Measurements from ENCODE around the gene SCEL. TPM values are rescaled to one million over a fixed set of nuclear protein-coding genes. Genes with fewer than 3 reads are reported as not detected.
"Not testable (repeated sequence)": the region's sequence is repeated elsewhere in the genome, so short reads cannot be mapped to it uniquely, and the experiment has no call there.

The SCEL gene
- total RNA-seq, 2 donors from 2014 or later, result 2.2 to 2.3 TPM

GRCh38 chr13:77623806-77624205, 88.3 kb downstream of the SCEL start:
- Histone ChIP-seq H3K9ac (ENCODE audit: low read depth in 2 of 2, low read length in 2 of 2) (no peak overlapping the region), H3K27ac (no peak overlapping the region), H3K9me3 (no peaks in the 10 kb centered on the region), H3K36me3 (no peaks in the 10 kb centered on the region), H3K27me3 (no peaks in the 10 kb centered on the region), H3K4me1 (no peaks in the 10 kb centered on the region), H3K4me3 (no peak overlapping the region)
- DNase-seq, result no peak
- TF ChIP-seq CTCF (IDR thresholded peaks at IDR 0.05), result no peak
- intact Hi-C loops (cut with DNase I), result no loop called here

DNA sequence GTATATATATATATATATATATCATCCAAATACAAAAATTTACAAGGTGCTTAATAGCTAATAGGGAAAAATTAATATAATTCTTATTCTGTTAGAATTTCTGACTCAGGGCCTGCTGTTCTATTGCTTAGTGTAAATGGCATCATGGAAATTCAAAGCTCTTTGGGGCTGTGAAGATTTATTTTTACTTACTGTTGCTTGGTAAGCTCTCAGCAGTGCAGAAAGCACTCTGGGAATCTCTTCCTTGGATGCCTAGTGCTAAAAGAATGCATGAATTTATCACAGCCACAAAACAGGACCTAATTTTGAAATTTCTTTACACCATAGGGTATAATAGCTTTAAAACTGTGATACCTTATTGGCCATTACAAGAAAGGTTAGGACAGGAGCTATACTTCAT, 92.7 kb downstream of the SCEL start:
- no peaks in the 10 kb centered on the region for H3K27me3 ChIP-seq
- no peak for DNase-seq
- intact Hi-C loops (cut with DNase I), result no loop called here
- no peak overlapping the region for H3K4me3 ChIP-seq
- no peak overlapping the region for H3K9ac ChIP-seq (ENCODE audit: low read depth in 2 of 2, low read length in 2 of 2)
- no peak overlapping the region for H3K27ac ChIP-seq
- no peaks in the 10 kb centered on the region for H3K36me3 ChIP-seq
- no peak for TF ChIP-seq CTCF (IDR thresholded peaks at IDR 0.05)
- no peaks in the 10 kb centered on the region for H3K9me3 ChIP-seq
- no peaks in the 10 kb centered on the region for H3K4me1 ChIP-seq

DNA sequence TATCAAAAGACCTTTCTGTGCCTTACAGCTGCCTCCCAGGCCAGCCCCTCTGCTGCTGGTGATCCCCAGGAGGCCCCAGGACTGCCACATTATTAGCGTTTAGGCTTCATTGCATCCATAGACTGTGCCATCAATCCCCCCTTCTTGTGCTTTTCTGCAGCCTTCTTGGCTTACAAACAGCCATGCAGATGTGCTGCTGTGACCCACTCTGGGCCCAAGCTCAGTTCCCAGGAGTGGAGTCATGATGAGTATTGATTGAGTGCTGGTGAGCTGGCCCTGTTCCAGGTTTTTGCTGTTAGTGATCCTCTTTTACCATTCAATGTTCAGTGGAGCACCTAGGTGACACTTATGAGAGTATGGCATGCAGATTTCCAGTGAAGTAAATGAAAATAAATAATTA, 102.1 kb downstream of the SCEL start:
- Histone ChIP-seq H3K4me3 (no peak overlapping the region), H3K27ac (no peak overlapping the region), H3K27me3 (no peaks in the 10 kb centered on the region), H3K4me1 (no peaks in the 10 kb centered on the region), H3K36me3 (no peaks in the 10 kb centered on the region), H3K9me3 (no peaks in the 10 kb centered on the region), H3K9ac (ENCODE audit: low read depth in 2 of 2, low read length in 2 of 2) (no peak overlapping the region)
- no peak for TF ChIP-seq CTCF (IDR thresholded peaks at IDR 0.05)
- intact Hi-C loops (cut with DNase I), result no loop called here
- no peak for DNase-seq

DNA sequence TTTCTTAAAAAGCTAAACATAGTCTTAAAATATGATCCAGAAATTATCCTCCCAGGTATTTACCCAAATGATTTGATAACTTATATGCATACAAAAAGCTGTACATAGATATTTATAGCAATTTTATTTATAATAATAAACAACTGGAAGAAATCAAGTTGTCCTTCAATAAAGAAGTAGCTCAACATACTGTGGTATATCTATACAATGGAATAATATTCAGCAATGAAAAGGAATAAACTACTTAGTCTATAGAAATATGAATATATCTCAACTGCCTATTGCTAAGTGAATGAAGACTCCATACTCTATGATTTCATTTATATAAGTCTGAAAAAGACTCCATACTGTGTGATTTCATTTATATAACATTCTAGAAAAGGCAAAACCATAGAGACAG, 114.9 kb downstream of the SCEL start:
- intact Hi-C loops (cut with DNase I), result no loop called here
- H3K9me3 ChIP-seq, result no peaks in the 10 kb centered on the region
- no peaks in the 10 kb centered on the region for H3K27me3 ChIP-seq

GRCh38 chr13:77653301-77653700, 117.8 kb downstream of the SCEL start:
- Histone ChIP-seq H3K9ac (ENCODE audit: low read depth in 2 of 2, low read length in 2 of 2) (no peak overlapping the region), H3K36me3 (no peaks in the 10 kb centered on the region), H3K27ac (no peak overlapping the region), H3K4me1 (no peaks in the 10 kb centered on the region), H3K9me3 (no peaks in the 10 kb centered on the region), H3K27me3 (no peaks in the 10 kb centered on the region), H3K4me3 (no peak overlapping the region)
- DNase-seq, result no peak
- no peak for TF ChIP-seq CTCF (IDR thresholded peaks at IDR 0.05)
- intact Hi-C loops (cut with DNase I), result no loop called here

More for the DNA sequence above, 114.9 kb downstream of the SCEL start:
- Histone ChIP-seq H3K4me1 (no peaks in the 10 kb centered on the region), H3K4me3 (no peak overlapping the region), H3K27ac (no peak overlapping the region), H3K9ac (ENCODE audit: low read depth in 2 of 2, low read length in 2 of 2) (no peak overlapping the region), H3K36me3 (no peaks in the 10 kb centered on the region)
- no peak for TF ChIP-seq CTCF (IDR thresholded peaks at IDR 0.05)
- no peak for DNase-seq

- H3K9me3 ChIP-seq; H3K27ac ChIP-seq; H3K4me3 ChIP-seq; DNase-seq; intact Hi-C loops (cut with DNase I); H3K27me3 ChIP-seq; H3K9ac ChIP-seq (ENCODE audit: low read depth in 2 of 2, low read length in 2 of 2); H3K4me1 ChIP-seq; H3K36me3 ChIP-seq: not testable (repeated sequence)
Measured at GRCh38 chr13:77660016-77660415, 124.5 kb downstream of the SCEL start.
